Measurements from ENCODE around the gene HPCAL1. TPM values are rescaled to one million over a fixed set of nuclear protein-coding genes. Genes with fewer than 3 reads are reported as not detected.

Gene HPCAL1
- total RNA-seq, 1 donor = 68.9 TPM

- DNase-seq (ENCODE audit: low read depth in 2 of 3, low spot score in 2 of 3) = no peak
These were observed 2.3 kb upstream of the HPCAL1 start for GRCh38 chr2:10300328-10300920.

GRCh38 chr2:10300997-10301940, 1.4 kb upstream of the HPCAL1 start:
- DNase-seq (ENCODE audit: low read depth in 2 of 3, low spot score in 2 of 3) = peak in 1 of 3 donors; percentile 40

- no peak for DNase-seq (ENCODE audit: low read depth in 2 of 3, low spot score in 2 of 3)
These were observed 694 bp upstream of the HPCAL1 start for GRCh38 chr2:10301941-10302478.

GRCh38 chr2:10303181-10303693, 533 bp downstream of the HPCAL1 start:
- DNase-seq (ENCODE audit: low read depth in 2 of 3, low spot score in 2 of 3) = peak in 1 of 3 donors; percentile 34

- peak in 2 of 3 donors; percentile 67 to 68 for DNase-seq (ENCODE audit: low read depth in 2 of 3, low spot score in 2 of 3)
These were observed 1.1 kb downstream of the HPCAL1 start for GRCh38 chr2:10303694-10304378.

- DNase-seq (ENCODE audit: low read depth in 2 of 3, low spot score in 2 of 3) = no peak
These were observed 2.0 kb downstream of the HPCAL1 start for GRCh38 chr2:10304458-10305253.

GRCh38 chr2:10305254-10305635, 2.5 kb downstream of the HPCAL1 start:
- peak in 2 of 3 donors; percentile 70 to 87 for DNase-seq (ENCODE audit: low read depth in 2 of 3, low spot score in 2 of 3)

GRCh38 chr2:10305715-10306114, 3.0 kb downstream of the HPCAL1 start:
- no peak for DNase-seq (ENCODE audit: low read depth in 2 of 3, low spot score in 2 of 3)

GRCh38 chr2:10306901-10307463, 4.3 kb downstream of the HPCAL1 start:
- DNase-seq (ENCODE audit: low read depth in 2 of 3, low spot score in 2 of 3) = no peak

- DNase-seq (ENCODE audit: low read depth in 2 of 3, low spot score in 2 of 3) = no peak
These were observed 5.0 kb downstream of the HPCAL1 start for GRCh38 chr2:10307561-10308156.

GRCh38 chr2:10308866-10309265, 6.2 kb downstream of the HPCAL1 start:
- DNase-seq (ENCODE audit: low read depth in 2 of 3, low spot score in 2 of 3) = no peak

- DNase-seq (ENCODE audit: low read depth in 2 of 3, low spot score in 2 of 3) = no peak
These were observed 6.6 kb downstream of the HPCAL1 start for GRCh38 chr2:10309286-10309685.

- DNase-seq (ENCODE audit: low read depth in 2 of 3, low spot score in 2 of 3) = no peak
These were observed 7.7 kb downstream of the HPCAL1 start for GRCh38 chr2:10310309-10310888.

GRCh38 chr2:10311736-10312135, 9.0 kb downstream of the HPCAL1 start:
- DNase-seq (ENCODE audit: low read depth in 2 of 3, low spot score in 2 of 3) = no peak

GRCh38 chr2:10312437-10312957, 9.8 kb downstream of the HPCAL1 start:
- DNase-seq (ENCODE audit: low read depth in 2 of 3, low spot score in 2 of 3) = no peak

- DNase-seq (ENCODE audit: low read depth in 2 of 3, low spot score in 2 of 3) = no peak
These were observed 13.6 kb downstream of the HPCAL1 start for GRCh38 chr2:10316336-10316735.

- DNase-seq (ENCODE audit: low read depth in 2 of 3, low spot score in 2 of 3) = no peak
These were observed 14.2 kb downstream of the HPCAL1 start for GRCh38 chr2:10316860-10317259.

- no peak for DNase-seq (ENCODE audit: low read depth in 2 of 3, low spot score in 2 of 3)
These were observed 14.9 kb downstream of the HPCAL1 start for GRCh38 chr2:10317646-10318045.

GRCh38 chr2:10318345-10318744, 15.6 kb downstream of the HPCAL1 start:
- no peak for DNase-seq (ENCODE audit: low read depth in 2 of 3, low spot score in 2 of 3)

All from hematopoietic multipotent progenitor cell (in vitro differentiated cells).